T-cell (primary cell): ENCODE data around the gene KCNA2. TPM values are rescaled to one million over a fixed set of nuclear protein-coding genes. Genes with fewer than 3 reads are reported as not detected.
A peak's percentile ranks its signal among the peaks of the same experiment; 100 is the strongest.

ENCODE experiments used
- ATAC-seq, 4 experiments: fragments of 200-7000 bp in 3 of 4; fragments of 150-1000 bp in 1 of 4; cut with Tn5 transposase; replicated peaks in 1 of 4; 1 replicate in 3 of 4; 2 replicates in 1 of 4; pipeline ENCODE4 v1.10.0; 2021; ENCODE audit warnings: moderate library complexity in 3 of 4, mild to moderate bottlenecking in 2 of 4, moderate number of reproducible peaks in 1 of 4
- CTCF ChIA-PET, 2 donors: fragments of 300-600 bp; sonication (Branson Sonifier 250); formaldehyde crosslinking; loops; one replicate each; lab custom pipeline; 2022; ENCODE audit warnings: antibody characterized with exemption in 2 of 2; lab: Charles Lee
- POLR2A ChIA-PET, 2 donors: fragments of 300-600 bp; sonication (Branson Sonifier 250); formaldehyde crosslinking; loops; one replicate each; lab custom pipeline; 2022; ENCODE audit warnings: antibody characterized with exemption in 2 of 2; lab: Charles Lee
- DNase-seq, 35 experiments: peaks; one replicate each; pipeline versions ENCODE4 v3.0.0 to v3.0.0-alpha.2; 2013 to 2023
- H3K27ac ChIP-seq: one replicate; pipeline ENCODE4 v1.5.1; 2013; ENCODE audit warnings: low read length
- H3K27me3 ChIP-seq, 2 experiments: replicated peaks in 1 of 2; 1 replicate in 1 of 2; 2 replicates in 1 of 2; pipeline versions ENCODE4 v1.6.1 to v1.7.0; 2013; ENCODE audit warnings: low read length in 1 of 2, mixed read lengths in 1 of 2; ENCODE audit not compliant: control insufficient read depth in 2 of 2, insufficient read depth in 2 of 2; ENCODE audit errors: extremely low read depth in 1 of 2
- H3K36me3 ChIP-seq, 2 donors: 1 replicate in 1 of 2; 2 replicates in 1 of 2; pipeline versions ENCODE4 v1.6.1 to v1.7.0; 2013; ENCODE audit warnings: low read length in 1 of 2; ENCODE audit not compliant: control insufficient read depth in 2 of 2, insufficient read depth in 1 of 2; ENCODE audit errors: extremely low read depth in 1 of 2
- H3K4me1 ChIP-seq, 2 experiments: 1 replicate in 1 of 2; 2 replicates in 1 of 2; pipeline versions ENCODE4 v1.6.1 to v1.7.0; 2013; ENCODE audit warnings: low read length in 2 of 2, mixed read lengths in 1 of 2; ENCODE audit not compliant: insufficient read depth in 2 of 2, control insufficient read depth in 1 of 2; ENCODE audit errors: extremely low read depth in 1 of 2
- H3K4me3 ChIP-seq, 2 donors: 1 replicate in 1 of 2; 2 replicates in 1 of 2; pipeline versions ENCODE4 v1.5.1 to v1.7.0; 2013; ENCODE audit warnings: mild to moderate bottlenecking in 2 of 2, low read length in 1 of 2, moderate library complexity in 1 of 2; ENCODE audit not compliant: control insufficient read depth in 1 of 2; ENCODE audit errors: extremely low read depth in 1 of 2
- H3K9me3 ChIP-seq: 2 replicates; pipeline ENCODE4 v1.7.0; 2013
- H3K27ac Mint-ChIP-seq, 2 donors: one replicate each; pipeline ENCODE4 v1.8.0; 2020 to 2021; ENCODE audit warnings: mild to moderate bottlenecking in 2 of 2, mixed read lengths in 2 of 2
- H3K27me3 Mint-ChIP-seq, 2 donors: one replicate each; pipeline ENCODE4 v1.8.0; 2021 to 2022; ENCODE audit warnings: mixed read lengths in 2 of 2
- H3K36me3 Mint-ChIP-seq: one replicate; pipeline ENCODE4 v1.8.0; 2021; ENCODE audit warnings: mixed read lengths
- H3K4me1 Mint-ChIP-seq, 3 donors: one replicate each; pipeline ENCODE4 v1.8.0; 2020 to 2022; ENCODE audit warnings: mixed read lengths in 3 of 3, mild to moderate bottlenecking in 1 of 3
- H3K4me3 Mint-ChIP-seq, 3 donors: one replicate each; pipeline ENCODE4 v1.8.0; 2020 to 2022; ENCODE audit warnings: mild to moderate bottlenecking in 3 of 3, mixed read lengths in 3 of 3, moderate library complexity in 3 of 3
- H3K9me3 Mint-ChIP-seq, 3 donors: one replicate each; pipeline ENCODE4 v1.8.0; 2020 to 2022; ENCODE audit warnings: mixed read lengths in 3 of 3
- WGBS: methylation state at CpG from one replicate; pipeline ENCODE4 v1.1.5; 2013; ENCODE audit warnings: missing lambda C conversion rate; ENCODE audit not compliant: insufficient coverage; 5-methylcytosine and 5-hydroxymethylcytosine counted together
- total RNA-seq, 35 experiments: library from RNA in 6 of 35; stranded (reverse) in 6 of 35; fragments of 120-200 nt in 1 of 35; gene quantifications; one replicate each; pipeline versions ENCODE4 v1.2.1 to v1.2.4 and lab custom pipeline; 2013 to 2026

Gene KCNA2
- total RNA-seq, 5 donors from 2014 or later (not counting 1 experiment from before 2014, with no cell fraction given) = 0.46 to 2.7 (median 0.93) TPM

GRCh38 chr1:110603058-110603457 is 3.1 kb downstream of the KCNA2 start:
- no CpG with 5 or more reads among the region's 3 CpGs for WGBS
- CTCF ChIA-PET = no interaction called here
- peaks cover 21 to 50% of the 10 kb centered on the region in 2 donors for H3K27me3 Mint-ChIP-seq

GRCh38 chr1:110602466-110602865 is 3.7 kb downstream of the KCNA2 start:
- H3K27me3 Mint-ChIP-seq = peaks cover 20 to 45% of the 10 kb centered on the region in 2 donors
- H3K9me3 Mint-ChIP-seq = no peaks in the 10 kb centered on the region
- CTCF ChIA-PET = no interaction called here

More at GRCh38 chr1:110603058-110603457, 3.1 kb downstream of the KCNA2 start:
- Histone ChIP-seq H3K4me1 (peaks cover 3 to 21% of the 10 kb centered on the region in 2 experiments), H3K36me3 (no peaks in the 10 kb centered on the region), H3K9me3 (no peaks in the 10 kb centered on the region), H3K4me3 (no peak overlapping the region), H3K27ac (no peak overlapping the region), H3K27me3 (peaks cover 12 to 43% of the 10 kb centered on the region in 2 experiments)
- Mint-ChIP-seq H3K27ac (no peak overlapping the region), H3K36me3 (peaks cover 6% of the 10 kb centered on the region), H3K9me3 (no peaks in the 10 kb centered on the region), H3K4me3 (no peak overlapping the region), H3K4me1 (peaks cover 9 to 20% (median 12%) of the 10 kb centered on the region in 3 donors)
- ATAC-seq (no peak), DNase-seq (no peak)
- POLR2A ChIA-PET = no interaction called here

GRCh38 chr1:110601332-110601731 is 4.8 kb downstream of the KCNA2 start:
- Histone ChIP-seq H3K36me3 (no peaks in the 10 kb centered on the region), H3K27ac (no peak overlapping the region), H3K4me1 (peaks cover 3 to 7% of the 10 kb centered on the region in 2 experiments), H3K4me3 (no peak overlapping the region), H3K9me3 (no peaks in the 10 kb centered on the region), H3K27me3 (peaks cover 16 to 28% of the 10 kb centered on the region in 2 experiments)
- DNase-seq (peak in 1 of 35 experiments; percentile 2), ATAC-seq (no peak)
- Mint-ChIP-seq H3K4me1 (peaks cover 5 to 10% (median 7%) of the 10 kb centered on the region in 3 donors), H3K27ac (no peak overlapping the region), H3K9me3 (no peaks in the 10 kb centered on the region), H3K36me3 (peaks cover 6% of the 10 kb centered on the region), H3K4me3 (no peak overlapping the region), H3K27me3 (peaks cover 18 to 39% of the 10 kb centered on the region in 2 donors)
- ChIA-PET POLR2A (no interaction called here), CTCF (no interaction called here)
- WGBS = 84% methylated on average over 4 of the region's 5 CpGs

More at GRCh38 chr1:110602466-110602865, 3.7 kb downstream of the KCNA2 start:
- Histone ChIP-seq H3K36me3 (no peaks in the 10 kb centered on the region), H3K27me3 (peaks cover 11 to 37% of the 10 kb centered on the region in 2 experiments), H3K4me1 (peaks cover 3 to 15% of the 10 kb centered on the region in 2 experiments), H3K4me3 (no peak overlapping the region), H3K27ac (no peak overlapping the region), H3K9me3 (no peaks in the 10 kb centered on the region)
- Mint-ChIP-seq H3K4me1 (peaks cover 7 to 16% (median 12%) of the 10 kb centered on the region in 3 donors), H3K27ac (no peak overlapping the region), H3K4me3 (no peak overlapping the region), H3K36me3 (peaks cover 6% of the 10 kb centered on the region)
- WGBS = 78% methylated on average over 3 of the region's 4 CpGs
- POLR2A ChIA-PET = no interaction called here
- DNase-seq (no peak), ATAC-seq (no peak)

GRCh38 chr1:110600716-110601115 is 5.4 kb downstream of the KCNA2 start:
- H3K36me3 ChIP-seq = no peaks in the 10 kb centered on the region
- H3K36me3 Mint-ChIP-seq = peaks cover 6% of the 10 kb centered on the region
- ChIA-PET CTCF (no interaction called here), POLR2A (no interaction called here)
- no CpG with 5 or more reads among the region's 3 CpGs for WGBS
- H3K27me3 Mint-ChIP-seq = peaks cover 13 to 34% of the 10 kb centered on the region in 2 donors
- H3K27ac Mint-ChIP-seq = no peak overlapping the region
- DNase-seq (peak in 1 of 35 experiments; percentile 17), ATAC-seq (no peak)
- no peak overlapping the region for H3K4me3 ChIP-seq
- H3K27me3 ChIP-seq = peaks cover 16 to 22% of the 10 kb centered on the region in 2 experiments
- H3K4me1 ChIP-seq = peaks cover under 1% of the 10 kb centered on the region in 2 experiments
- H3K4me3 Mint-ChIP-seq = no peak overlapping the region
- no peaks in the 10 kb centered on the region for H3K9me3 ChIP-seq
- no peaks in the 10 kb centered on the region for H3K9me3 Mint-ChIP-seq
- no peak overlapping the region for H3K27ac ChIP-seq
- peaks cover under 1 to 5% (median under 1%) of the 10 kb centered on the region in 3 donors for H3K4me1 Mint-ChIP-seq

- DNase-seq = no peak
Measured at GRCh38 chr1:110597966-110598365, 8.2 kb downstream of the KCNA2 start.

GRCh38 chr1:110596312-110596711 is 9.8 kb downstream of the KCNA2 start:
- no peaks in the 10 kb centered on the region for H3K4me1 ChIP-seq
- 100% methylated on average over 1 of the region's 2 CpGs for WGBS
- no peak overlapping the region for H3K4me3 ChIP-seq
- ATAC-seq = no peak
- H3K27me3 ChIP-seq = peaks cover 5 to 12% of the 10 kb centered on the region in 2 experiments
- H3K36me3 ChIP-seq = no peaks in the 10 kb centered on the region
- peaks cover 0 to 7% (median 4%) of the 10 kb centered on the region in 3 donors for H3K4me1 Mint-ChIP-seq
- ChIA-PET POLR2A (no interaction called here), CTCF (no interaction called here)
- no peaks in the 10 kb centered on the region for H3K9me3 Mint-ChIP-seq
- H3K27ac ChIP-seq = no peak overlapping the region
- H3K27ac Mint-ChIP-seq = no peak overlapping the region
- no peaks in the 10 kb centered on the region for H3K9me3 ChIP-seq
- no peak for DNase-seq
- no peaks in the 10 kb centered on the region for H3K36me3 Mint-ChIP-seq
- H3K27me3 Mint-ChIP-seq = peaks cover 3 to 6% of the 10 kb centered on the region in 2 donors
- H3K4me3 Mint-ChIP-seq = no peak overlapping the region

More at GRCh38 chr1:110597966-110598365, 8.2 kb downstream of the KCNA2 start:
- Mint-ChIP-seq H3K9me3 (no peaks in the 10 kb centered on the region), H3K27ac (no peak overlapping the region), H3K27me3 (peaks cover 6% of the 10 kb centered on the region in 2 donors), H3K4me1 (peaks cover 0 to 7% (median 4%) of the 10 kb centered on the region in 3 donors), H3K4me3 (no peak overlapping the region), H3K36me3 (no peaks in the 10 kb centered on the region)
- Histone ChIP-seq H3K4me3 (no peak overlapping the region), H3K9me3 (no peaks in the 10 kb centered on the region), H3K4me1 (no peaks in the 10 kb centered on the region), H3K27me3 (peaks cover 4 to 5% of the 10 kb centered on the region in 2 experiments), H3K27ac (no peak overlapping the region), H3K36me3 (no peaks in the 10 kb centered on the region)
- ATAC-seq = no peak
- ChIA-PET CTCF (interaction anchor here in 1 of 2 donors (0.6 kb wide), 1 partner anchor 19 kb away, joined by 3 read pairs; no protein-coding TSS in a partner anchor), POLR2A (no interaction called here)
- 92% methylated on average over 2 of the region's 5 CpGs for WGBS
